Ascending aorta (tissue), 2 donors: Measurements from ENCODE around the gene CDH13. TPM values are rescaled to one million over a fixed set of nuclear protein-coding genes. Genes with fewer than 3 reads are reported as not detected.

Experiments
- DNase-seq, 2 donors: peaks; one replicate each; pipeline ENCODE4 v3.0.0-alpha.2; 2019; ENCODE audit warnings: low spot score in 2 of 2
- H3K27ac ChIP-seq, 2 donors: fragments of 200-600 bp; sonication (generic); one replicate each; pipeline ENCODE4 v1.5.1; 2016 to 2017; ENCODE audit warnings: mild to moderate bottlenecking in 1 of 2
- H3K27me3 ChIP-seq: fragments of 200-600 bp; sonication (generic); one replicate; pipeline ENCODE4 v1.5.1; 2017
- H3K36me3 ChIP-seq, 2 donors: fragments of 200-600 bp; sonication (generic); one replicate each; pipeline ENCODE4 v1.5.1; 2016
- H3K4me1 ChIP-seq, 2 donors: fragments of 200-600 bp; sonication (generic); one replicate each; pipeline ENCODE4 v1.5.1; 2016 to 2017; ENCODE audit warnings: mild to moderate bottlenecking in 1 of 2
- H3K4me3 ChIP-seq, 2 donors: fragments of 200-600 bp; sonication (generic); one replicate each; pipeline ENCODE4 v1.5.1; 2016 to 2017; ENCODE audit warnings: mild to moderate bottlenecking in 1 of 2
- H3K9me3 ChIP-seq, 2 donors: fragments of 200-600 bp; sonication (generic); one replicate each; pipeline ENCODE4 v1.5.1; 2016
- intact Hi-C: fragments of 100-400 bp; cut with DNase I; formaldehyde crosslinking; loops from one replicate; pipeline ENCODE4 v1.15.1; 2023
- total RNA-seq: library from RNA; depleted of rRNA; stranded (reverse); fragments of >200 nt; gene quantifications from one replicate; pipeline ENCODE4 v1.1.0, GENCODE V29; 2016
- TF ChIP-seq, protein P1 (sequence below), 3 experiments: fragments of 200-600 bp in 2 of 3; fragments of 450-650 bp in 1 of 3; sonication (generic) in 2 of 3; IDR thresholded peaks; one replicate each; pipeline ENCODE4 v1.5.1; 2016 to 2019; ENCODE audit warnings: antibody characterized with exemption in 3 of 3, mild to moderate bottlenecking in 1 of 3, moderate library complexity in 1 of 3

Gene CDH13
- total RNA-seq, 1 donor from 2014 or later = 160 TPM

GRCh38 chr16:83400234-83400633, 773.5 kb downstream of the CDH13 start:
- no peaks in the 10 kb centered on the region for H3K9me3 ChIP-seq

GRCh38 chr16:83402160-83402814, 775.5 kb downstream of the CDH13 start:
- Histone ChIP-seq H3K36me3 (no peaks in the 10 kb centered on the region), H3K27ac (no peak overlapping the region), H3K9me3 (no peaks in the 10 kb centered on the region), H3K27me3 (no peaks in the 10 kb centered on the region), H3K4me3 (no peak overlapping the region), H3K4me1 (peaks cover 3 to 11% of the 10 kb centered on the region in 2 donors)
- no peak for DNase-seq
- TF ChIP-seq, protein P1, sequence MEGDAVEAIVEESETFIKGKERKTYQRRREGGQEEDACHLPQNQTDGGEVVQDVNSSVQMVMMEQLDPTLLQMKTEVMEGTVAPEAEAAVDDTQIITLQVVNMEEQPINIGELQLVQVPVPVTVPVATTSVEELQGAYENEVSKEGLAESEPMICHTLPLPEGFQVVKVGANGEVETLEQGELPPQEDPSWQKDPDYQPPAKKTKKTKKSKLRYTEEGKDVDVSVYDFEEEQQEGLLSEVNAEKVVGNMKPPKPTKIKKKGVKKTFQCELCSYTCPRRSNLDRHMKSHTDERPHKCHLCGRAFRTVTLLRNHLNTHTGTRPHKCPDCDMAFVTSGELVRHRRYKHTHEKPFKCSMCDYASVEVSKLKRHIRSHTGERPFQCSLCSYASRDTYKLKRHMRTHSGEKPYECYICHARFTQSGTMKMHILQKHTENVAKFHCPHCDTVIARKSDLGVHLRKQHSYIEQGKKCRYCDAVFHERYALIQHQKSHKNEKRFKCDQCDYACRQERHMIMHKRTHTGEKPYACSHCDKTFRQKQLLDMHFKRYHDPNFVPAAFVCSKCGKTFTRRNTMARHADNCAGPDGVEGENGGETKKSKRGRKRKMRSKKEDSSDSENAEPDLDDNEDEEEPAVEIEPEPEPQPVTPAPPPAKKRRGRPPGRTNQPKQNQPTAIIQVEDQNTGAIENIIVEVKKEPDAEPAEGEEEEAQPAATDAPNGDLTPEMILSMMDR (IDR thresholded peaks at IDR 0.05) = no peak
- intact Hi-C loops = no loop called here

More at GRCh38 chr16:83400234-83400633, 773.5 kb downstream of the CDH13 start:
- Histone ChIP-seq H3K4me3 (no peak overlapping the region), H3K4me1 (peaks cover 3 to 11% of the 10 kb centered on the region in 2 donors), H3K27ac (no peak overlapping the region), H3K36me3 (no peaks in the 10 kb centered on the region), H3K27me3 (no peaks in the 10 kb centered on the region)
- no peak for DNase-seq
- TF ChIP-seq, protein P1 (IDR thresholded peaks at IDR 0.05) = no peak
- intact Hi-C loops = no loop called here

DNA sequence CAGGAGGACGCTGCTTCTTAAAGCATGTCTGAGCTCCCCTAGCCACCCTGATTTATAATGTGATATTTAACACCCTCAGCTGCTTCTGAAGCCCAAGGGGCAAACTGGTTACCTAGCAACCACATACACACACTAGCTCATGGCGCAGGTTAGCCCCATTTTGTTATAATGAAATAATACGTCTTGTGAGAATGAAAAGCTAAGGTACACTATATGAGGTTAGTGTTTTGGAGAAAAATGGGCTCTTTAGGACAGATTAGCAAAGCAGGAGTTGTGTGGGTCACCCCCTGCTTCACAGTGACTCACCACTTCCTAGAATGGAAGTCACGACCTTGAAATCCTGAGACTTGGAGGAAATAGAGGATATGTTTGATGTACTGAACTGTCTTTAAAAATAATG, 776.2 kb downstream of the CDH13 start:
- H3K4me1 ChIP-seq = peaks cover 3 to 5% of the 10 kb centered on the region in 2 donors
- H3K27ac ChIP-seq = no peak overlapping the region
- H3K4me3 ChIP-seq = no peak overlapping the region
- TF ChIP-seq, protein P1 (IDR thresholded peaks at IDR 0.05) = no peak
- no peaks in the 10 kb centered on the region for H3K36me3 ChIP-seq
- DNase-seq = no peak
- intact Hi-C loops = no loop called here
- H3K9me3 ChIP-seq = no peaks in the 10 kb centered on the region
- no peaks in the 10 kb centered on the region for H3K27me3 ChIP-seq

DNA sequence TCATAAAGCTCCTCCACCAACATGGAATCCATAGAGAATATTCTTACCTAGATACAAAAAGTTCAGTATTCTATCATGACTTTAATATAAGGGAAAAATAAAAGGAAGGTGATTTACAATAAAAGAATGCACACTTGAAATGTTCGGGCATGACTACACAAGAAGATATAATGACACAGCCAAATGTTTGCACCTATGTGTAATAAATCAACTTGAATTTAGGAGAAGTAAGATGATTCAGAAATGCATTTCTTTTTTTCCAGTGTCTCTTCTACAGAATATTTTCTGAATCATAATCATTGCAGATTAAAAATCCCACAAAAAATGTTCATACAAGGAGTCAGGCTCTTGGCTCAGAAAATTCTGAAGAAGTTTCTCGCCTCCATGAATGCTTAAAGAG, 777.0 kb downstream of the CDH13 start:
- no peak for DNase-seq
- Histone ChIP-seq H3K27me3 (no peaks in the 10 kb centered on the region), H3K36me3 (no peaks in the 10 kb centered on the region), H3K4me1 (peaks cover 0 to 3% of the 10 kb centered on the region in 2 donors), H3K9me3 (no peaks in the 10 kb centered on the region), H3K27ac (no peak overlapping the region), H3K4me3 (no peak overlapping the region)
- TF ChIP-seq, protein P1 (IDR thresholded peaks at IDR 0.05) = no peak
- intact Hi-C loops = no loop called here

GRCh38 chr16:83404261-83404660, 777.5 kb downstream of the CDH13 start:
- no peaks in the 10 kb centered on the region for H3K4me1 ChIP-seq
- DNase-seq = no peak
- TF ChIP-seq, protein P1 (IDR thresholded peaks at IDR 0.05) = no peak
- H3K9me3 ChIP-seq = no peaks in the 10 kb centered on the region
- no peaks in the 10 kb centered on the region for H3K27me3 ChIP-seq
- H3K36me3 ChIP-seq = no peaks in the 10 kb centered on the region
- no peak overlapping the region for H3K27ac ChIP-seq
- no peak overlapping the region for H3K4me3 ChIP-seq
- intact Hi-C loops = no loop called here
